NT2/D1 (cell line): ENCODE measurements around the gene CELA3A.

Experiments
- SUZ12 ChIP-seq: IDR thresholded peaks from 2 replicates; pipeline ENCODE4 v1.6.1; 2011; ENCODE audit not compliant: insufficient read length, insufficient read depth; ENCODE audit errors: extremely low read depth
- YY1 ChIP-seq: IDR thresholded peaks from 2 replicates; pipeline ENCODE4 v1.6.1; 2011; ENCODE audit not compliant: insufficient read length, insufficient read depth
- ZNF274 ChIP-seq: IDR thresholded peaks from 2 replicates; pipeline ENCODE4 v1.6.1; 2011; ENCODE audit warnings: mild to moderate bottlenecking, low read depth, low read length

- no peak for TF ChIP-seq SUZ12
- TF ChIP-seq YY1 = no peak
- TF ChIP-seq ZNF274 = no peak
Measured at GRCh38 chr1:22041505-22041904, 40.0 kb downstream of the CELA3A start.
